Activated gamma-delta T cell (primary cell): Measurements from ENCODE around the gene CLEC19A.

ENCODE experiments used
- DNase-seq: peaks from one replicate; lab custom pipeline; 2025; lab: John Stamatoyannopoulos, UW

The CLEC19A gene

GRCh38 chr16:19323596-19323995 is 38.1 kb downstream of the CLEC19A start:
- no peak for DNase-seq

GRCh38 chr16:19328364-19328763 is 42.8 kb downstream of the CLEC19A start:
- no peak for DNase-seq

GRCh38 chr16:19329932-19330331 is 44.4 kb downstream of the CLEC19A start:
- no peak for DNase-seq

- DNase-seq = no peak
Observed at GRCh38 chr16:19330841-19331397, 45.4 kb downstream of the CLEC19A start.

- DNase-seq = no peak
Observed at GRCh38 chr16:19331794-19332193, 46.3 kb downstream of the CLEC19A start.

GRCh38 chr16:19338335-19338734 is 52.8 kb downstream of the CLEC19A start:
- DNase-seq = no peak

GRCh38 chr16:19344224-19344801 is 58.8 kb downstream of the CLEC19A start:
- DNase-seq = no peak

GRCh38 chr16:19344980-19345379 is 59.4 kb downstream of the CLEC19A start:
- no peak for DNase-seq

GRCh38 chr16:19346335-19346922 is 60.9 kb downstream of the CLEC19A start:
- DNase-seq = no peak

GRCh38 chr16:19348125-19348524 is 62.6 kb downstream of the CLEC19A start:
- no peak for DNase-seq

- no peak for DNase-seq
Observed at GRCh38 chr16:19348578-19349315, 63.2 kb downstream of the CLEC19A start.

GRCh38 chr16:19354371-19354770 is 68.8 kb downstream of the CLEC19A start:
- DNase-seq = no peak

- DNase-seq = no peak
Observed at GRCh38 chr16:19356024-19356952, 70.8 kb downstream of the CLEC19A start.

GRCh38 chr16:19359556-19359955 is 74.0 kb downstream of the CLEC19A start:
- DNase-seq = no peak
